Measurements from ENCODE around the gene CYTH1. TPM values are rescaled to one million over a fixed set of nuclear protein-coding genes. Genes with fewer than 3 reads are reported as not detected.
"Not testable (repeated sequence)": the region's sequence is repeated elsewhere in the genome, so short reads cannot be mapped to it uniquely, and the experiment has no call there.

Gene CYTH1
- polyA plus RNA-seq, 2 of the 4 experiments (the other 2 are of a cell fraction): 38.5 to 46.2 TPM

- POLR2A ChIA-PET: no interaction called here
- no peak overlapping the region; the same call in 2 of the 3 replicates for H3K4me2 ChIP-seq
- peak overlapping the region in 1 of 2 experiments; percentile 38; a peak in 2 of 6 replicates for H3K27ac ChIP-seq
- H3K4me3 ChIP-seq: no peak overlapping the region
- no peak for ATAC-seq
- TF ChIP-seq POLR2AphosphoS2 (conservative IDR thresholded peaks at IDR 0.05; ENCODE audit: low read length) (no peak), JUNB (IDR thresholded peaks at IDR 0.05) (no peak), E2F6 (IDR thresholded peaks at IDR 0.05; ENCODE audit: borderline replicate concordance, low read depth) (no peak), PHF8 (IDR thresholded peaks at IDR 0.05; ENCODE audit: borderline replicate concordance, low read depth) (no peak), CEBPB (IDR thresholded peaks at IDR 0.05) (no peak), HES2 (IDR thresholded peaks at IDR 0.05) (no peak), GATA3 (IDR thresholded peaks at IDR 0.05; ENCODE audit: borderline replicate concordance) (no peak), SREBF2 (IDR thresholded peaks at IDR 0.05) (no peak), RAD21 (conservative IDR thresholded peaks at IDR 0.05 in 1 of 2, IDR thresholded peaks at IDR 0.05 in 1 of 2) (no peak), CTCF (IDR thresholded peaks at IDR 0.05) (no peak), FOSB (CRISPR knock-in tag; IDR thresholded peaks at IDR 0.05) (no peak), HMGXB4 (CRISPR knock-in tag; IDR thresholded peaks at IDR 0.05; ENCODE audit: borderline replicate concordance) (no peak)
- CTCF ChIA-PET: interaction anchor here (0.9 to 2.0 kb wide), 3 partner anchors 9 to 66 kb away, joined by 3 to 5 read pairs (median 3); no protein-coding TSS in a partner anchor
- FAIRE-seq: no peak
- H3K9me3 ChIP-seq: no peaks in the 10 kb centered on the region
- no peak for DNase-seq (ENCODE audit: low read depth in 1 of 2, low spot score in 1 of 2)
- 86% methylated on average over 3 of the region's 3 CpGs for WGBS (ENCODE audit: missing lambda C conversion rate)
- peaks cover 19% of the 10 kb centered on the region for H3K4me1 ChIP-seq
Measured at GRCh38 chr17:78779850-78780249, 2.2 kb downstream of the CYTH1 start.

GRCh38 chr17:78779286-78779651, 2.8 kb downstream of the CYTH1 start:
- H3K4me3 ChIP-seq; H3K9me3 ChIP-seq; H3K4me2 ChIP-seq; POLR2A ChIA-PET; FAIRE-seq; DNase-seq (ENCODE audit: low read depth in 1 of 2, low spot score in 1 of 2); ATAC-seq; H3K27ac ChIP-seq: not testable (repeated sequence)
- peaks cover 21% of the 10 kb centered on the region for H3K4me1 ChIP-seq
- CTCF ChIA-PET: interaction anchor here (0.6 to 2.0 kb wide), 4 partner anchors 9 to 282 kb away, joined by 3 to 5 read pairs (median 4); no protein-coding TSS in a partner anchor
- 88% methylated on average over 5 of the region's 5 CpGs for WGBS (ENCODE audit: missing lambda C conversion rate)

GRCh38 chr17:78777881-78778280, 4.2 kb downstream of the CYTH1 start:
- FAIRE-seq: no peak
- WGBS (ENCODE audit: missing lambda C conversion rate): 92% methylated on average over 4 of the region's 4 CpGs
- Histone ChIP-seq H3K4me1 (peaks cover 26% of the 10 kb centered on the region), H3K4me3 (no peak overlapping the region), H3K9me3 (no peaks in the 10 kb centered on the region), H3K4me2 (no peak overlapping the region), H3K27ac (no peak overlapping the region)
- DNase-seq (ENCODE audit: low read depth in 1 of 2, low spot score in 1 of 2): no peak
- ChIA-PET POLR2A (no interaction called here), CTCF (interaction anchor here (0.6 to 1.4 kb wide), 3 partner anchors 23 to 150 kb away, joined by 3 to 4 read pairs (median 4); no protein-coding TSS in a partner anchor)
- TF ChIP-seq CEBPB (IDR thresholded peaks at IDR 0.05) (no peak), EHF (CRISPR knock-in tag; IDR thresholded peaks at IDR 0.05) (no peak), TP53 (CRISPR knock-in tag; IDR thresholded peaks at IDR 0.05) (no peak), HOXB13 (CRISPR knock-in tag; IDR thresholded peaks at IDR 0.05; ENCODE audit: low read depth) (no peak), FOSB (CRISPR knock-in tag; IDR thresholded peaks at IDR 0.05) (no peak), BHLHE40 (IDR thresholded peaks at IDR 0.05; ENCODE audit: low read depth, low read length) (no peak), EHMT2 (IDR thresholded peaks at IDR 0.05; ENCODE audit: low read depth) (no peak), RCOR1 (IDR thresholded peaks at IDR 0.05; ENCODE audit: low read depth, low read length) (no peak), RNF2 (IDR thresholded peaks at IDR 0.05; ENCODE audit: borderline replicate concordance, low read depth) (no peak), TFCP2L1 (CRISPR knock-in tag; IDR thresholded peaks at IDR 0.05) (no peak), MAX (IDR thresholded peaks at IDR 0.05) (no peak), E2F6 (IDR thresholded peaks at IDR 0.05; ENCODE audit: borderline replicate concordance, low read depth) (no peak)
- ATAC-seq: no peak
